Measurements from ENCODE around the gene MRPL1. TPM values are rescaled to one million over a fixed set of nuclear protein-coding genes. Genes with fewer than 3 reads are reported as not detected.
"Not testable (repeated sequence)": the region's sequence is repeated elsewhere in the genome, so short reads cannot be mapped to it uniquely, and the experiment has no call there.

Gene MRPL1
- total RNA-seq, 1 experiment from 2014 or later: 18.3 TPM

DNA sequence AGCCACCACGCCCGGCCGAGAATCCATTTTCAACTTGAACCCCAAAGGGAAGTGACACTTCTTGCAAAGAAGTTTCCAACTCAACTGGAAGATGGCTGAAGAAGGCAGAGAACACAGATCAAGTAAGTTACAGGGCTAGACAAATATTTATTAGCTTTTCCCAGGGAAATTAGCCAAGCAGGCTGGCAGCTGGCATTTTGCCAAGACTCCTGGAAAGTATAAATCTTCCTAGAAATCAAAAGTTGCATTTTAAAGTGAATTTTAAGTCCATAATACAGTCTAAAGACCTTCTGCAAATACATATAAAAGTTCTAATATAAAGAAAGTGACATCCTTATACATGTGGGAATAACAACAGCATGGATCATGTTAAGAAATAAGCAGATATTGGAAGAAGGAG, 3.4 kb upstream of the MRPL1 start:
- TF ChIP-seq SIN3A (IDR thresholded peaks at IDR 0.05; ENCODE audit: borderline replicate concordance, insufficient read depth, low read depth, low read length) (no peak), TCF7L2 (IDR thresholded peaks at IDR 0.05; ENCODE audit: low read depth, low read length) (no peak), POLR2AphosphoS5 (IDR thresholded peaks at IDR 0.05; ENCODE audit: low read depth, low read length) (no peak)
- TF ChIP-seq, protein P1, sequence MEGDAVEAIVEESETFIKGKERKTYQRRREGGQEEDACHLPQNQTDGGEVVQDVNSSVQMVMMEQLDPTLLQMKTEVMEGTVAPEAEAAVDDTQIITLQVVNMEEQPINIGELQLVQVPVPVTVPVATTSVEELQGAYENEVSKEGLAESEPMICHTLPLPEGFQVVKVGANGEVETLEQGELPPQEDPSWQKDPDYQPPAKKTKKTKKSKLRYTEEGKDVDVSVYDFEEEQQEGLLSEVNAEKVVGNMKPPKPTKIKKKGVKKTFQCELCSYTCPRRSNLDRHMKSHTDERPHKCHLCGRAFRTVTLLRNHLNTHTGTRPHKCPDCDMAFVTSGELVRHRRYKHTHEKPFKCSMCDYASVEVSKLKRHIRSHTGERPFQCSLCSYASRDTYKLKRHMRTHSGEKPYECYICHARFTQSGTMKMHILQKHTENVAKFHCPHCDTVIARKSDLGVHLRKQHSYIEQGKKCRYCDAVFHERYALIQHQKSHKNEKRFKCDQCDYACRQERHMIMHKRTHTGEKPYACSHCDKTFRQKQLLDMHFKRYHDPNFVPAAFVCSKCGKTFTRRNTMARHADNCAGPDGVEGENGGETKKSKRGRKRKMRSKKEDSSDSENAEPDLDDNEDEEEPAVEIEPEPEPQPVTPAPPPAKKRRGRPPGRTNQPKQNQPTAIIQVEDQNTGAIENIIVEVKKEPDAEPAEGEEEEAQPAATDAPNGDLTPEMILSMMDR (IDR thresholded peaks at IDR 0.05): no peak
- TF ChIP-seq, protein P2, sequence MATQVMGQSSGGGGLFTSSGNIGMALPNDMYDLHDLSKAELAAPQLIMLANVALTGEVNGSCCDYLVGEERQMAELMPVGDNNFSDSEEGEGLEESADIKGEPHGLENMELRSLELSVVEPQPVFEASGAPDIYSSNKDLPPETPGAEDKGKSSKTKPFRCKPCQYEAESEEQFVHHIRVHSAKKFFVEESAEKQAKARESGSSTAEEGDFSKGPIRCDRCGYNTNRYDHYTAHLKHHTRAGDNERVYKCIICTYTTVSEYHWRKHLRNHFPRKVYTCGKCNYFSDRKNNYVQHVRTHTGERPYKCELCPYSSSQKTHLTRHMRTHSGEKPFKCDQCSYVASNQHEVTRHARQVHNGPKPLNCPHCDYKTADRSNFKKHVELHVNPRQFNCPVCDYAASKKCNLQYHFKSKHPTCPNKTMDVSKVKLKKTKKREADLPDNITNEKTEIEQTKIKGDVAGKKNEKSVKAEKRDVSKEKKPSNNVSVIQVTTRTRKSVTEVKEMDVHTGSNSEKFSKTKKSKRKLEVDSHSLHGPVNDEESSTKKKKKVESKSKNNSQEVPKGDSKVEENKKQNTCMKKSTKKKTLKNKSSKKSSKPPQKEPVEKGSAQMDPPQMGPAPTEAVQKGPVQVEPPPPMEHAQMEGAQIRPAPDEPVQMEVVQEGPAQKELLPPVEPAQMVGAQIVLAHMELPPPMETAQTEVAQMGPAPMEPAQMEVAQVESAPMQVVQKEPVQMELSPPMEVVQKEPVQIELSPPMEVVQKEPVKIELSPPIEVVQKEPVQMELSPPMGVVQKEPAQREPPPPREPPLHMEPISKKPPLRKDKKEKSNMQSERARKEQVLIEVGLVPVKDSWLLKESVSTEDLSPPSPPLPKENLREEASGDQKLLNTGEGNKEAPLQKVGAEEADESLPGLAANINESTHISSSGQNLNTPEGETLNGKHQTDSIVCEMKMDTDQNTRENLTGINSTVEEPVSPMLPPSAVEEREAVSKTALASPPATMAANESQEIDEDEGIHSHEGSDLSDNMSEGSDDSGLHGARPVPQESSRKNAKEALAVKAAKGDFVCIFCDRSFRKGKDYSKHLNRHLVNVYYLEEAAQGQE (IDR thresholded peaks at IDR 0.05; ENCODE audit: insufficient read depth in 1 of 2, low read depth in 2 of 2, low read length in 1 of 2): no peak
- intact Hi-C loops (cut with micrococcal nuclease; ENCODE audit: unreplicated experiment): no loop called here
- in situ Hi-C loops (cut with HindIII; ENCODE audit: low pct_unique_long_range_greater_than_20kb, low sequenced_read_pairs): no loop called here
- H3K4me3 ChIP-seq (ENCODE audit: low read depth in 2 of 2, low read length in 2 of 2): no peak overlapping the region
- no peak for ATAC-seq
- no peak for DNase-seq (ENCODE audit: low read depth, low spot score)
- no peaks in the 10 kb centered on the region for H3K4me1 ChIP-seq (ENCODE audit: control insufficient read depth, insufficient read depth, low read length)
- H3K27me3 ChIP-seq (ENCODE audit: control insufficient read depth, insufficient read depth, low read length): no peaks in the 10 kb centered on the region
- no TSS peak for BruUV-seq (replicated peaks)
- no peaks in the 10 kb centered on the region; the same call in 1 of the 2 replicates for H3K36me3 ChIP-seq (ENCODE audit: control insufficient read depth, insufficient read depth, low read length)
- no peaks in the 10 kb centered on the region for H3K9me3 ChIP-seq (ENCODE audit: control insufficient read depth, insufficient read depth, low read depth, low read length)
- ChIA-PET POLR2A (no interaction called here), CTCF (no interaction called here)
- no peak overlapping the region for H3K27ac ChIP-seq (ENCODE audit: low read length)

DNA sequence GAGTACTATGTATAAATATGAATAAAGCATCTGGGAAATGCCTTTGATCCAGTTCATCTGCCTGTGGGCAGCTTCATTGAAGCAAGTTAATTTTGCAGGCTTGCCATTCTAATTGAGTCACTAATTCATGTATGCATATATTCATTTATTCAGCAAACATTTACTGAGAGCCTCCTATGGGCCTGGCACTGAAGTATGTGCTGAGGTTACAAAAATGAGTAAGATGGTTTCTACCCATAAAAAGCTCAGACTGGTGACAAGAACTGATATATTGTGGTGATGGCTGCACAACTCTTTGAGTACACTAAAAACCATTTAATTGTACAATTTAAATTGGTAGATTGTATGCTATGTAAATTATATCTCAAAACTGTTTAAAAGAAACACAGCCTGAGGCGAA, 1.1 kb upstream of the MRPL1 start:
- Histone ChIP-seq H3K27ac (ENCODE audit: low read length) (peak overlapping the region; percentile 97), H3K27me3 (ENCODE audit: control insufficient read depth, insufficient read depth, low read length) (no peaks in the 10 kb centered on the region), H3K4me3 (ENCODE audit: low read depth in 2 of 2, low read length in 2 of 2) (peak overlapping the region; percentile 85 to 88), H3K36me3 (ENCODE audit: control insufficient read depth, insufficient read depth, low read length) (no peaks in the 10 kb centered on the region; the same call in 1 of the 2 replicates), H3K4me1 (ENCODE audit: control insufficient read depth, insufficient read depth, low read length) (no peaks in the 10 kb centered on the region), H3K9me3 (ENCODE audit: control insufficient read depth, insufficient read depth, low read depth, low read length) (no peaks in the 10 kb centered on the region)
- intact Hi-C loops (cut with micrococcal nuclease; ENCODE audit: unreplicated experiment): no loop called here
- ChIA-PET POLR2A (no interaction called here), CTCF (no interaction called here)
- in situ Hi-C loops (cut with HindIII; ENCODE audit: low pct_unique_long_range_greater_than_20kb, low sequenced_read_pairs): no loop called here
- TF ChIP-seq, protein P2 (IDR thresholded peaks at IDR 0.05; ENCODE audit: insufficient read depth in 1 of 2, low read depth in 2 of 2, low read length in 1 of 2): no peak
- TF ChIP-seq POLR2AphosphoS5 (IDR thresholded peaks at IDR 0.05; ENCODE audit: low read depth, low read length) (no peak), SIN3A (IDR thresholded peaks at IDR 0.05; ENCODE audit: borderline replicate concordance, insufficient read depth, low read depth, low read length) (no peak), TCF7L2 (IDR thresholded peaks at IDR 0.05; ENCODE audit: low read depth, low read length) (no peak)
- TF ChIP-seq, protein P1 (IDR thresholded peaks at IDR 0.05): no peak
- ATAC-seq (no peak), DNase-seq (ENCODE audit: low read depth, low spot score) (no peak)
- BruUV-seq (replicated peaks): no TSS peak

DNA sequence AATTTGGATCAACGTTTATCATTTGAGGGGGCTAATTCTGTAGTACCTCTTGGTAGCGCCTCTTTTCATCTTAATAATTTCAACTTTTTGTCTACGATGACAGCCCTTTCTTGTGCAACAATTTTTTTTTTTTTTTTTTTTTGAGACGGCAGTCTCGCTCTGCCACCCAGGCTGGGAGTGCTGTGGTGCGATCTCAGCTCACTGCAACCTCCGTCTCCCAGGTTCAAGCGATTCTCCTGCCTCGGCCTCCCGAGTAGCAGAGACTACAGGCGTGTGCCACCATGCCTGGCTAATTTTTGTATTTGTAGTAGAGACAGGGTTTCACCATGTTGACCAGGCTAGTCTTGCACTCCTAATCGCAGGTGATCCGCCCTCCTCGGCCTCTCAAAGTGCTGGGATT, 711 bp downstream of the MRPL1 start:
- POLR2A ChIA-PET: interaction anchor here (0.6 kb wide), 1 partner anchor 703 kb away, joined by 3 read pairs; no protein-coding TSS in a partner anchor
- Histone ChIP-seq H3K4me3 (ENCODE audit: low read depth in 2 of 2, low read length in 2 of 2) (peak overlapping the region; percentile 85 to 88), H3K27ac (ENCODE audit: low read length) (peak overlapping the region; percentile 97)
- DNase-seq (ENCODE audit: low read depth, low spot score); H3K27me3 ChIP-seq (ENCODE audit: control insufficient read depth, insufficient read depth, low read length); in situ Hi-C loops (cut with HindIII; ENCODE audit: low pct_unique_long_range_greater_than_20kb, low sequenced_read_pairs); H3K9me3 ChIP-seq (ENCODE audit: control insufficient read depth, insufficient read depth, low read depth, low read length); intact Hi-C loops (cut with micrococcal nuclease; ENCODE audit: unreplicated experiment); CTCF ChIA-PET; H3K4me1 ChIP-seq (ENCODE audit: control insufficient read depth, insufficient read depth, low read length); ATAC-seq; BruUV-seq (replicated peaks); H3K36me3 ChIP-seq (ENCODE audit: control insufficient read depth, insufficient read depth, low read length): not testable (repeated sequence)

All from Panc1 (cell line).